Measurements from ENCODE around the gene ZNF385D.

DNA sequence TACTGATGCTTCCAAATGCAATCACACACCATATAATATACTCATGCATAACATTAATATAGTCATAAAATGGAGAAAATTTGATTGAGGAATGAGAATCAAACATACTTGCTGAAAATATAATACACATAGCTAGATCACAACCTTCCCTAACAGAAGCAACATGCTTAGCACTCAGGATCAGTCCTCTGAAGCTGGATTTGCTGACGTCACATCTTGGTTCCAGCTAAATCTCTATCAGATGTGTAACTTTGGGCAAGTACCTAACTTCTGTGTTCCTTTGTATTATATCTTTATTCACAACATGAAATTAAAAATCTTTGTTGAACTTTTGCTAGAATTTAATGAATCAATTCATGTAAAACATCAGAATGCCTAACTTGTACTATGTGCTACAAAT is 263.5 kb downstream of the ZNF385D start:
- TF ChIP-seq CTCF (IDR thresholded peaks at IDR 0.05; ENCODE audit: low read depth, low read length) (no peak), POLR2A (IDR thresholded peaks at IDR 0.05; ENCODE audit: extremely low read depth, insufficient read length) (no peak), MYC (IDR thresholded peaks at IDR 0.05; ENCODE audit: low read depth, low read length) (no peak), MAX (IDR thresholded peaks at IDR 0.05; ENCODE audit: low read depth, low read length) (no peak)

Measured in NB4 (cell line).